GM18499 (cell line): ENCODE measurements around the gene KDM3A.

ENCODE experiments used
- ATAC-seq: cut with Tn5 transposase; IDR thresholded peaks from one replicate; pipeline ENCODE4 v1.9.1; 2021; ENCODE audit warnings: moderate number of reproducible peaks; ENCODE audit not compliant: insufficient read depth, unreplicated experiment

KDM3A gene

GRCh38 chr2:86513948-86514660, 72.9 kb downstream of the KDM3A start:
- ATAC-seq: no peak

GRCh38 chr2:86518481-86518880, 77.3 kb downstream of the KDM3A start:
- no peak for ATAC-seq

- ATAC-seq: no peak
These were observed 78.2 kb downstream of the KDM3A start for GRCh38 chr2:86519349-86519748.

- ATAC-seq: no peak
These were observed 79.0 kb downstream of the KDM3A start for GRCh38 chr2:86520153-86520552.

- no peak for ATAC-seq
These were observed 80.8 kb downstream of the KDM3A start for GRCh38 chr2:86521922-86522321.

- no peak for ATAC-seq
These were observed 81.5 kb downstream of the KDM3A start for GRCh38 chr2:86522711-86523110.

GRCh38 chr2:86523491-86523890, 82.3 kb downstream of the KDM3A start:
- no peak for ATAC-seq

- no peak for ATAC-seq
These were observed 84.5 kb downstream of the KDM3A start for GRCh38 chr2:86525421-86526340.

- no peak for ATAC-seq
These were observed 92.4 kb downstream of the KDM3A start for GRCh38 chr2:86533589-86533988.

GRCh38 chr2:86541334-86541733, 100.2 kb downstream of the KDM3A start:
- ATAC-seq: no peak
